K562 (cell line): Measurements from ENCODE around the gene EGF.

Experiments used
- CTCF ChIP-seq, 3 experiments: IDR thresholded peaks in 2 of 3; conservative IDR thresholded peaks in 1 of 3; 2 replicates each; pipeline ENCODE4 v1.5.1; 2011 to 2012; ENCODE audit warnings: low read length in 3 of 3, mild to moderate bottlenecking in 3 of 3, control low read depth in 2 of 3, improper control_type of control experiment in 1 of 3, inconsistent platforms in 1 of 3, low read depth in 1 of 3, mixed read lengths in 1 of 3, moderate library complexity in 1 of 3; ENCODE audit not compliant: insufficient read depth in 2 of 3
- ZNF282 ChIP-seq: sonication (generic); formaldehyde crosslinking; IDR thresholded peaks from 2 replicates; pipeline ENCODE4 v1.8.1; 2023; ENCODE audit warnings: missing genetic modification reagents

DNA sequence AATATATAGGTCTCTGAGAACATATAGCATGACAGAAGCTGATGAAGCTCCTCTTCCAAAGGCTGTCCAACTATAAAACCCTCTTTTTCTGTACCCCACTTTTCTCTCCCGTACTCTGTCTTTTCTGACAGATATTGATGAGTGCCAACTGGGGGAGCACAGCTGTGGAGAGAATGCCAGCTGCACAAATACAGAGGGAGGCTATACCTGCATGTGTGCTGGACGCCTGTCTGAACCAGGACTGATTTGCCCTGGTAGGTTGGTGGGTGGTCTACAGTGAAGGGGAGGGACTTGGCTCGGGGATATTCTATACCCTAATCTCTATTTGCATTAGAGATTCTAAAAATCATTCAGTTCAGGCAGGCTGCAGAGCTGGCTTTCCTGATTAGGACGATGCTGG lies 80.4 kb downstream of the EGF start:
- no peak for TF ChIP-seq CTCF (IDR thresholded peaks at IDR 0.05 in 2 of 3, conservative IDR thresholded peaks at IDR 0.05 in 1 of 3; ENCODE audit: insufficient read depth in 2 of 3, low read depth in 1 of 3, low read length in 3 of 3)
- no peak for TF ChIP-seq ZNF282 (CRISPR knock-in tag)
